ENCODE data around the gene CBX2. TPM values are rescaled to one million over a fixed set of nuclear protein-coding genes. Genes with fewer than 3 reads are reported as not detected.

The CBX2 gene
- polyA plus RNA-seq, 1 of the 3 experiments (the other 2 are of a cell fraction), result 22.4 TPM

DNA sequence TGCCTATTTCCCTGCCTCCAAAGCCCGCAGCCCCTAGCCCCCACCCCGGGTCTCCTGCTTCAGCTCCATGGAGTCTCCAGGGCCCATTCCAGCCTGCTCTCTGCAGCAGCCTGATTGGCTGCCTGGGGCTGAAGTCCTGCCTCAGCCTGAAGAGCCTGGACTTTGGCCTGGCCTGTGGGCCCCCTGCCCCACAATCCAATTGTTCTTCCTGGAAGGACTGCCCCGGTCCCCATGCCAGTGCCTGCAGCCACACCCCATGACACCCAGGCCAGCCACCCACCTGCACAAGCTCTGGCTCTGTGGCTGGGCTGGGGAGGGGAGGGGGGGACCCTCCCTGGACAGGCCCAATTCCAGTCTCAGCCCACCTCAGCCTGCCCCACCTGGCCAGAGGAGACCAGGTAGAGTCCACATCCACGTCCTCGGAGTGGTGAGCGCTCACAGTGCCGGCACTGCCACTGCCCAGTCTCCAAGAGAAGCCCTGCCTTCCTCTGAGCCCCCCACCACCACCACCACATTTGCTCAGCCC, 34.9 kb upstream of the CBX2 start:
- Histone ChIP-seq H3K79me2 (ENCODE audit: insufficient read depth) (no peaks in the 10 kb centered on the region), H3K27me3 (ENCODE audit: insufficient read depth) (peaks cover 47% of the 10 kb centered on the region), H3K4me3 (ENCODE audit: low read depth in 2 of 2, low read length in 1 of 2) (no peak overlapping the region), H3K4me1 (ENCODE audit: control insufficient read depth in 1 of 2, insufficient read depth in 2 of 2, low read depth in 1 of 2, low read length in 1 of 2) (peaks cover 0 to 16% of the 10 kb centered on the region in 2 experiments; a peak in 1 of 4 replicates), H3K27ac (ENCODE audit: low read depth in 2 of 2, low read length in 1 of 2) (no peak overlapping the region), H3K4me2 (no peak overlapping the region), H3K9me2 (no peaks in the 10 kb centered on the region), H4K20me1 (ENCODE audit: insufficient read depth) (no peaks in the 10 kb centered on the region), H3K9ac (no peak overlapping the region), H3K36me3 (replicated peaks in 1 of 2; ENCODE audit: control insufficient read depth in 1 of 2, insufficient read depth in 2 of 2, low read length in 1 of 2) (no peaks in the 10 kb centered on the region), H3K9me3 (no peaks in the 10 kb centered on the region), H3F3A (replicated peaks; ENCODE audit: insufficient read depth) (peaks cover 3% of the 10 kb centered on the region), H2AFZ (ENCODE audit: low read depth) (no peak overlapping the region)
- ChIA-PET POLR2A (interaction anchor here (1.4 to 1.8 kb wide), 2 partner anchors 43 to 68 kb away, joined by 4 to 9 read pairs; no protein-coding TSS in a partner anchor), CTCF (interaction anchor here (0.9 to 10.7 kb wide), 18 partner anchors 14 to 415 kb away, joined by 3 to 216 read pairs (median 10); partner anchors contain the start of genes CBX2, CBX4 and CBX8)
- WGBS (ENCODE audit: low lambda C conversion rate), result 79% methylated on average over 7 of the region's 7 CpGs
- TF ChIP-seq JUND (IDR thresholded peaks at IDR 0.05), result no peak
- no peak for TF ChIP-seq GATA2 (CRISPR knock-in tag; IDR thresholded peaks at IDR 0.05)
- no peak for TF ChIP-seq SIN3A (IDR thresholded peaks at IDR 0.05; ENCODE audit: borderline replicate concordance, low read depth, low read length)
- no peak for TF ChIP-seq TEAD4 (IDR thresholded peaks at IDR 0.05; ENCODE audit: borderline replicate concordance, insufficient read depth)
- peak; percentile 36 for DNase-seq

DNA sequence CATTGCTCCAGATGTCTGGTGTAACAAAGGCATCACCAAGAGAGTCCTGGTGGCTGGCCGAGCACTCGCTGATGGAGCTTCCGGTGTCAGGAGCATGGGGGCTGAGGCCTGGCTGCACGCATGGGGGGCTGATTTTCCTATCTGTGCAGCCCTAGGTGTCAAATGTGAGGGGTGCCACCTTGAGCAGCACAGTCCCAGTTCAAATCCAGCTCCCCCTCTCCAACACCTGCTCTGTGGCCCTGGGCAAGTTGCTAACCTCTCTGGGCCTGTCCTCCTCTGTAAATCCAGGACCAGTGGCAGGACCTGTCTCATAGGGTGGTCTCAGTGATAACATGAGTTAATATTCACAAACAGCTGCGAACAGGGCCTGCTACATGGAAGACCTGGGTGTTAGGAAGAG, 34.3 kb upstream of the CBX2 start:
- Histone ChIP-seq H3K27me3 (ENCODE audit: insufficient read depth) (peaks cover 47% of the 10 kb centered on the region), H3K27ac (ENCODE audit: low read depth in 2 of 2, low read length in 1 of 2) (no peak overlapping the region), H2AFZ (ENCODE audit: low read depth) (no peak overlapping the region), H3K9me3 (no peaks in the 10 kb centered on the region), H3K9ac (no peak overlapping the region), H3K36me3 (replicated peaks in 1 of 2; ENCODE audit: control insufficient read depth in 1 of 2, insufficient read depth in 2 of 2, low read length in 1 of 2) (no peaks in the 10 kb centered on the region), H4K20me1 (ENCODE audit: insufficient read depth) (no peaks in the 10 kb centered on the region), H3K4me3 (ENCODE audit: low read depth in 2 of 2, low read length in 1 of 2) (no peak overlapping the region), H3K4me1 (ENCODE audit: control insufficient read depth in 1 of 2, insufficient read depth in 2 of 2, low read depth in 1 of 2, low read length in 1 of 2) (peaks cover 0 to 18% of the 10 kb centered on the region in 2 experiments; a peak in 1 of 4 replicates), H3F3A (replicated peaks; ENCODE audit: insufficient read depth) (peaks cover 5% of the 10 kb centered on the region), H3K4me2 (no peak overlapping the region), H3K79me2 (ENCODE audit: insufficient read depth) (no peaks in the 10 kb centered on the region), H3K9me2 (no peaks in the 10 kb centered on the region)
- TF ChIP-seq NFIC (IDR thresholded peaks at IDR 0.05; ENCODE audit: borderline replicate concordance) (no peak), TEAD4 (IDR thresholded peaks at IDR 0.05; ENCODE audit: borderline replicate concordance, insufficient read depth) (no peak), FOSL2 (IDR thresholded peaks at IDR 0.05; ENCODE audit: borderline replicate concordance, low read depth) (no peak), SIN3A (IDR thresholded peaks at IDR 0.05; ENCODE audit: borderline replicate concordance, low read depth, low read length) (no peak), RAD21 (IDR thresholded peaks at IDR 0.05; ENCODE audit: low read length) (no peak), GABPA (IDR thresholded peaks at IDR 0.05; ENCODE audit: low read depth) (no peak), FOXM1 (IDR thresholded peaks at IDR 0.05; ENCODE audit: low read depth) (no peak), PBX3 (IDR thresholded peaks at IDR 0.05) (no peak), ELF1 (IDR thresholded peaks at IDR 0.05) (no peak), POLR2AphosphoS5 (IDR thresholded peaks at IDR 0.05; ENCODE audit: low read depth, low read length) (no peak), CHD2 (IDR thresholded peaks at IDR 0.05; ENCODE audit: low read length, partially characterized antibody) (no peak), JUND (IDR thresholded peaks at IDR 0.05) (no peak)
- TF ChIP-seq, protein P1, sequence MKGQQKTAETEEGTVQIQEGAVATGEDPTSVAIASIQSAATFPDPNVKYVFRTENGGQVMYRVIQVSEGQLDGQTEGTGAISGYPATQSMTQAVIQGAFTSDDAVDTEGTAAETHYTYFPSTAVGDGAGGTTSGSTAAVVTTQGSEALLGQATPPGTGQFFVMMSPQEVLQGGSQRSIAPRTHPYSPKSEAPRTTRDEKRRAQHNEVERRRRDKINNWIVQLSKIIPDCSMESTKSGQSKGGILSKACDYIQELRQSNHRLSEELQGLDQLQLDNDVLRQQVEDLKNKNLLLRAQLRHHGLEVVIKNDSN (IDR thresholded peaks at IDR 0.05; ENCODE audit: borderline replicate concordance, low read depth), result no peak
- TF ChIP-seq, protein P2, sequence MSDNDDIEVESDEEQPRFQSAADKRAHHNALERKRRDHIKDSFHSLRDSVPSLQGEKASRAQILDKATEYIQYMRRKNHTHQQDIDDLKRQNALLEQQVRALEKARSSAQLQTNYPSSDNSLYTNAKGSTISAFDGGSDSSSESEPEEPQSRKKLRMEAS (IDR thresholded peaks at IDR 0.05; ENCODE audit: low read depth), result no peak
- TF ChIP-seq, protein P3, sequence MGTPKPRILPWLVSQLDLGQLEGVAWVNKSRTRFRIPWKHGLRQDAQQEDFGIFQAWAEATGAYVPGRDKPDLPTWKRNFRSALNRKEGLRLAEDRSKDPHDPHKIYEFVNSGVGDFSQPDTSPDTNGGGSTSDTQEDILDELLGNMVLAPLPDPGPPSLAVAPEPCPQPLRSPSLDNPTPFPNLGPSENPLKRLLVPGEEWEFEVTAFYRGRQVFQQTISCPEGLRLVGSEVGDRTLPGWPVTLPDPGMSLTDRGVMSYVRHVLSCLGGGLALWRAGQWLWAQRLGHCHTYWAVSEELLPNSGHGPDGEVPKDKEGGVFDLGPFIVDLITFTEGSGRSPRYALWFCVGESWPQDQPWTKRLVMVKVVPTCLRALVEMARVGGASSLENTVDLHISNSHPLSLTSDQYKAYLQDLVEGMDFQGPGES (IDR thresholded peaks at IDR 0.05; ENCODE audit: low read depth, low read length), result no peak
- ChIA-PET POLR2A (interaction anchor here (0.6 to 0.7 kb wide), 2 partner anchors 96 to 301 kb away, joined by 3 to 4 read pairs; partner anchors contain the start of gene CBX4), CTCF (interaction anchor here (0.9 to 10.7 kb wide), 16 partner anchors 15 to 1255 kb away, joined by 3 to 216 read pairs (median 10); partner anchors contain the start of genes CBX2, CBX4 and CBX8)
- DNase-seq, result no peak
- WGBS (ENCODE audit: low lambda C conversion rate), result 80% methylated on average over 5 of the region's 5 CpGs

Measured in SK-N-SH (cell line).